NCI-H510A treated with DMSO at 0.1 percent for 48 hours (cell line): ENCODE results near the gene FBLN2.
"Not testable (repeated sequence)": the region's sequence is repeated elsewhere in the genome, so short reads cannot be mapped to it uniquely, and the experiment has no call there.

Source experiments
- DNase-seq: peaks from one replicate; lab custom pipeline; 2025; lab: John Stamatoyannopoulos, UW

Gene FBLN2

GRCh38 chr3:13548696-13549622, at the start of gene FBLN2:
TSS of gene FBLN2 (plus strand) at chr3:13549125. CDS start at chr3:13570356, 21,231 bp downstream.
- peak; percentile 42 for DNase-seq

GRCh38 chr3:13499246-13499645, 49.7 kb upstream of the FBLN2 start:
- DNase-seq = not testable (repeated sequence)

DNA sequence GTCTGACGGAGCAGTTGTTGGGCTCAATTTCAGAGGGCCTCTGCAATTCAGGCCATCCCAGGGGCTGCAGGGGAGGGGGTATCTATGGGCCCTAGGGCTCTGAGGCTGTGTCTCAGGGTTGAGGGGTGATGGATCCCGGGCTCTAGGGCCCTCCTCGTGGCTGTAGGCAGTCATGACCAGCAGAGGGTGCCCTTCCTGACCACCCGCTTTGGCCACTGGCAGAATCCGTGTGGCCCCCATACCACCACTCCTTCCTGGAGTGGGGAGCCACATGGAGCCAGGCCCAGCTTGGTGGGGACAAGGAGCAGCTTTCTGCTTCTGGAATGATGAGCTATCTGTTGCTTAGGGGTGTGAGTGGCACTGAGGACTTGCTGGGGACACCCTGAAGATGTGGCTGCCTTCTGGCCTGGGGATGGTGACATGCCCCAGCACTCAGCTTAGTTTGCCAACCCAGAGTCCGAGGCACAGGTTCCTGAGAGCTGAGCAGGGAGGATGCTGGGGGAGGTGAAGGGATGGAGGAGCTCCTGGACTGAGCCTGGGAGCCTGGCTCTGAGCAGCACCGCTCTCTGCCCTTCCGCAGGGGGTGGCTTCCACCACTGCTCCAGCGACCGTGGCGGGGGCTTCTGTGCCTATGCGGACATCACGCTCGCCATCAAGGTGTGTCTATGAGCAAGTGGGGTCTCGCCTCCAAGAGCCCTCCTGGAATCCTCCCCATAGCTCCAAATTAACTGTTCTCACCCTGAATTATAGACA, 48.6 kb upstream of the FBLN2 start:
- DNase-seq = peak; percentile 6

- no peak for DNase-seq
Measured at GRCh38 chr3:13501056-13501455, 47.9 kb upstream of the FBLN2 start.

GRCh38 chr3:13501521-13501920, 47.4 kb upstream of the FBLN2 start:
- DNase-seq = no peak

- DNase-seq = no peak
Measured at GRCh38 chr3:13501958-13502790, 46.8 kb upstream of the FBLN2 start.

GRCh38 chr3:13502791-13503060, 46.2 kb upstream of the FBLN2 start:
- no peak for DNase-seq

DNA sequence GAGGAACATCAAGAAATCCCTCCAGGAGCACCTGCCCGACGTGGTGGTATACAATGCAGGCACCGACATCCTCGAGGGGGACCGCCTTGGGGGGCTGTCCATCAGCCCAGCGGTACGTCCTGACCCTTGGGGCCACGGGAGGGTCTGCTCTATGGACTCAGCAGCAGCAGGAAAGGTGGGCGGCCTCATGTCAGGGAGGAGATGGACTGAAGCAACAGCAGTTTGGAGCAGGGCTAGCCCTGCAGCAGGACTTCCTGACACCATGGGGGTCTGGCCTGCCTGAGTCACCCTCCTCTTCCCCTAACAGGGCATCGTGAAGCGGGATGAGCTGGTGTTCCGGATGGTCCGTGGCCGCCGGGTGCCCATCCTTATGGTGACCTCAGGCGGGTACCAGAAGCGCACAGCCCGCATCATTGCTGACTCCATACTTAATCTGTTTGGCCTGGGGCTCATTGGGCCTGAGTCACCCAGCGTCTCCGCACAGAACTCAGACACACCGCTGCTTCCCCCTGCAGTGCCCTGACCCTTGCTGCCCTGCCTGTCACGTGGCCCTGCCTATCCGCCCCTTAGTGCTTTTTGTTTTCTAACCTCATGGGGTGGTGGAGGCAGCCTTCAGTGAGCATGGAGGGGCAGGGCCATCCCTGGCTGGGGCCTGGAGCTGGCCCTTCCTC, 44.6 kb upstream of the FBLN2 start:
- no peak for DNase-seq

DNA sequence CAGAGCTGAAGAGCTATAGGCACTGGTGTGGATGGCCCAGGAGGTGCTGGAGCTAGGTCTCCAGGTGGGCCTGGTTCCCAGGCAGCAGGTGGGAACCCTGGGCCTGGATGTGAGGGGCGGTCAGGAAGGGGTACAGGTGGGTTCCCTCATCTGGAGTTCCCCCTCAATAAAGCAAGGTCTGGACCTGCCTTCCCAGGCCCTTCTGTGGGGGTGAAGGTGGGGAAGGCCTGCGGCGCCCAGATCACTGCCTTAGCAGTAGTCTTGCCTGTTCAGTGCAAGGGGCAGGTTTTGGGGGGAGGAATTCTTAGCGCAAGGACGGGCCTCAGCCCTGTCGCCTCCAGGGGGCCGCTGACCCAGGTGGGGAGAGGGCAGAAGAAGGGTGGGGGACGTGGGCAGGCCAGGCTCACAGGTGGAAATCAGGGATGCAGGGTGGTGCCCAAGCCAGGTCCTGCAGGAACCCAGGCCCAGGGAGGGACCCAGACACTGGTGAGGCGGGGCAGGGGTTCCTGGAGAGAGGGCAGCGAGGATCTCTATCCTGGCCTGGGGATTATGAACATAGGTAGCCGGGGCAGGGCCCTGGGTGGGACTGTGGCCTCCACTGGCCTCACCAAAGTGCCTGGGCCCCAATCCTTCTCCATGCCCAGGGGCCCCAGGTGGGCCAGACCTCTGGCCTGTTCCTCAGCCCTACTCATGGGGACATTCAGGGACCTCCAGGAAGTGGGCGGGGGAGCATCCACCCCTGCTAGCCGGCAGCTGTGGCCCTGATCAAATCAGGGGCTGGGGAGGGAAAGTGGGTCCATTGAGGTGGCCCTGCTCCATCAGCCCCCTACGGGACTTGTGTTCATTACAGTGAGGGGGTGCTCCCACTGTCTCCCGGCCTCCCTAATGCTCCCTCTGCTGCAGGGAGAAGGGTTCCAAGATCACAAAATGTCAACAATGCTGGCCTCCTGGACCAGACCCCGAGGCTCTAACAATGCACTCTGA, 43.5 kb upstream of the FBLN2 start:
- no peak for DNase-seq

DNA sequence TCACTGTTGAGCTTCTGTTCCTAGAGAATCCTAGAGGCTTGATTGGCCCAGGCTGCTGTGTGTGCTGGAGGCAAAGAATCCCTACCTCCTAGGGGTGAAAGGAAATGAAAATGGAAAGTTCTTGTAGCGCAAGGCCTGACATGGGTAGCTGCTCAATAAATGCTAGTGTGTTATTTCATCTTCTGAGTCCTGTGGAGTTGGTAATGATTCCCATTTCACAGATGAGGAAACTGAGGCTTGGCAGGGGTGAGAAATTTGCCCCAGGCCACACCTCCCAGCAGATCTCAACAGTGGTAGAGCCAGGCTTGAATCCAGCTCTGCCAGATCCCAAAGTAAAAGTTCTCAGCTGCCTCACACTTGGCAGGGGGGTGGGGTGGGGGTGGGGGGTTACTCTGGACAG, 42.7 kb upstream of the FBLN2 start:
- DNase-seq = no peak

DNA sequence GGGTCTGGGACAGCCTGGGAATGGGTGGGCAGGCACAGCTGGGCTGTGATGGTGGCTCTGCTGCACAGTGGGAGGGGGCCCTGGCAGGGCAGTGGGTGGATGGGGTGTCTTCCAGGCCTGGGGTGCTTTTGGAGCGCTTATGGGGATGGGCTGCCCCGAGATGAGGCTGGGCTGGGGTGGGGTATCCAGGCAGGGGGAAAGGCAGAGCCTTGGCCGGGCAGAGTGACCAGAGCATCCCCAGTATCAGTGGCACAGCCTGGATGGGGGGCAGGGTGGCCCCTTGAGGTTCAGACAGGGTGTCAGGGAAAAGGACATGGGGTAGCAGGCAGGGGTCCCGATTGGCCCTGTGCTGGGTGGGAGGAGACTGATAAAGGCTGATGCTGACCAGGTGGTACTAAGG, 42.2 kb upstream of the FBLN2 start:
- DNase-seq = no peak

DNA sequence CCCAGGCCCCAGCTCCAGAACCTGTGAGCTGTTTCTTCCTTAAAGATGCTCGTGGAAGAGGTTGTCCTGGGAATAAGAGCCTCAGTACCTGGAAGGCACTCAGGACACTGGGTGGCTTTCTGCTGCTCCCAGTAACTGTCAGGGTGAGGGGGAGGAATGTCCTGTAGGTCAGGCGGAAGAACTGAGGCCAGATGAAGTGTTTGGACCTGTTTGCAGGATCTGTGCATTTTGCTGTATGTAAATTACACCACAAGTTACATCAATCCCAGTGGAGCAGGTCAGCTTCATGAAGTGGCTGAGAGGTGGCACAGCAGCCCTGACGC, 41.7 kb upstream of the FBLN2 start:
- DNase-seq = no peak

DNA sequence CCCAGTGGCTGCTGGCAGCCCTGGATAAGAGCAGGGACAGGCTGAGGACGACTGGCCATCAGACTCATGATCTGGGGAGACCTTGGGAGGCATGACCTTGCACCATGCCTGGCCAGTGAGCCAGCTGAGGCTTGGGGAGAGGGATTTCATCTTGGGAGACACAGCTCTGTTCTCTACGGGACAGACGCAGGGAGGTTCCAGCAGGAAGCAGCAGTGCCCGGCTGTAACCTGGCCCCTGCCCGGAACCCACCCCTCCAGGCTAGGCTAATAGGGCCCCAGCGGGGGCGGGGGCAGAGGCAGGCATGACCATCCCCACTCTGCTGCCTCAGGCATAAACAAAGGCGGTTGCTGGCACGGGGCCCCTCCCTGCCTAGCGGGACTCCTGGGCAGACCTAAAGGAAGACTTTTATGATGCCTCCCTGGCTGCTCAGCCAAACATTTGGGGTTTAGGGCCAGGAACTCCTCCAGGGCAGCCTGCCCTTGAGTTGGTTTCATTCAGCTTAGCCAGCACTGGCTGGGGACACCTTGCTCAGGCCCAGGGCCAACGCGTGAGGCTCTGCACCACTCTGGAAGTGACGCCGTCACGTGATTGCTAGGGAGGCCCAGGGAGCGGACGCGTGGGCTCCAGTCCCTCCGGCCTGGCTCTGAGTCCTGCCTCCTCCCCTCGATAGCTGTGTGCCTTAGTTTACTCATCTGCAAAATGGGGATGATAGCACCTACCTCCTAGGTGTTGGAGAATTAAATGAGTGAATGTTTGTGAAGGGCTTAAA, 41.2 kb upstream of the FBLN2 start:
- no peak for DNase-seq

DNA sequence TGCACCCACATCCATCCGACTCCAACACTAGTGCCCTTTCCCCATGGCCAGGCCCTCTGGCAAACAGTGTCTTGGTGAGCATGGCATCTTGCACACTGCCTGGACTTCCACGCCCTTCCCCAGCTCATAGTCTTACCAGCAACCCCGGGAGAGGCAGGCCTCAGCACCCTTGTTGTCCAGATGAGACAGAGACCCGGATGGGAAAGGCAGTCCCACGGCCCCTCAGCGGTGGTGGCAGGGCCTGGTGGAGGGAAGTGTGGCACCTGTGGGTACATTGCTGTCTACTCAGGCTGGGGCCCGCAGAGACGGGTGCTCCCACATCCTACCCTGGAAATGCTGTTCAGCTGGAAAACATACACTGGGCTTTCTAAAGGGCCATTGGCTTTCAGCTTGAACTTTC, 40.4 kb upstream of the FBLN2 start:
- peak; percentile 55 for DNase-seq

DNA sequence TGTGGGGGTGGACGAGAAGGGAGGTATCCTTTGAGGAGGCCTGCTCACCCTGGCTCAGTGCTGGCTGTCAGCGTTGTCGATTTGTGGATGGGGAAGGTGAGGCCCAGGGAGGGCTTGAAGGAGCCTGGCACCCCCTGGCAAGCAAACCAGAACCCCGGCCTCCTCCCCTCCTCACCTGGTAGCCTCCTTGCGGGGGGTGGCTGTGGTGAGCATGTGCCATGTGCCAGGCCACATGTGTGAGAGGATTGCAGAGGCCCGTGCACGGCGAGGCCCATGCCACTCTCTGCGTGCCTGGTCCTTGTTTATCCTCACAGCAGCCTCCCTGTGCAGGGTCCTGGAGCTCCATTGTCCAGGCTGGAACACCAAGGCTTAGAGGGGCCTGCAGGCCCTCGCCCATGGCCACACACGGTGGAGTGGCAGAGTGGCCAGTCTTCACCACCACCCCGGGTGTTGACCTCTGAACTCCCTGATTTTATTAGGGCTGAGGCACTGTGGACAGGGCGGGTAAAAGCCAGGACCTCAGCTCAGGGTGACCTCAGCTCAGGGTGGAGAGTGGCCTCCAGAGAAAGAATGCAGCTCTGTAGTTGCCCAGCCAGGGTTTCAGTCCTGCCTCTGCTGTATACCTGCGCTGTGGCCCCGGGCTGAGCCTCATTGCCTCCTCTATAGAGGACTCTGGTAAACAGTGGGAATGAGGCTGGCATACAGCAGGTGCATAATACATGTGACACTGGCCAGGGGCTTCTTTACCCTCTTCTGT, 39.7 kb upstream of the FBLN2 start:
- no peak for DNase-seq

GRCh38 chr3:13509816-13510192, 39.1 kb upstream of the FBLN2 start:
- DNase-seq = no peak

DNA sequence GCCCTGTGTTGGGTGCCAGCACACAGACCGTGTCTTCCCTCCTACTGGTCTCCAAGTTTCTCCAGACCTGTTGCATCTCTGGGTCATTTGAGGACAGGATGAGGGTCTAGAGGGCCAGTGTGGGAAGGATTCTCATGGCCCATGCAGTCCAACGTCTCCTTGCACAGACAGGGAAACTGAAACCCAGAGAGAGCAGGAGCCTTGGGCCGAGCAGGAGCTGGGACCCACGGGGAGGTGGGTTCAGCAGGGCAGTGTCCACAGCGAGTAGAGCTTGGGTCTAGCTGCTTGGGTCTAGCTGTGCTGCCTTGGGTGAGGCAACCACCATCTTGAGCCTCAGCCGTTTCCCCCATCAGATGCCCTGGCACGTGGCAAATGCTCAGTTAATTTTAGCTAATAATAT, 36.5 kb upstream of the FBLN2 start:
- no peak for DNase-seq

DNA sequence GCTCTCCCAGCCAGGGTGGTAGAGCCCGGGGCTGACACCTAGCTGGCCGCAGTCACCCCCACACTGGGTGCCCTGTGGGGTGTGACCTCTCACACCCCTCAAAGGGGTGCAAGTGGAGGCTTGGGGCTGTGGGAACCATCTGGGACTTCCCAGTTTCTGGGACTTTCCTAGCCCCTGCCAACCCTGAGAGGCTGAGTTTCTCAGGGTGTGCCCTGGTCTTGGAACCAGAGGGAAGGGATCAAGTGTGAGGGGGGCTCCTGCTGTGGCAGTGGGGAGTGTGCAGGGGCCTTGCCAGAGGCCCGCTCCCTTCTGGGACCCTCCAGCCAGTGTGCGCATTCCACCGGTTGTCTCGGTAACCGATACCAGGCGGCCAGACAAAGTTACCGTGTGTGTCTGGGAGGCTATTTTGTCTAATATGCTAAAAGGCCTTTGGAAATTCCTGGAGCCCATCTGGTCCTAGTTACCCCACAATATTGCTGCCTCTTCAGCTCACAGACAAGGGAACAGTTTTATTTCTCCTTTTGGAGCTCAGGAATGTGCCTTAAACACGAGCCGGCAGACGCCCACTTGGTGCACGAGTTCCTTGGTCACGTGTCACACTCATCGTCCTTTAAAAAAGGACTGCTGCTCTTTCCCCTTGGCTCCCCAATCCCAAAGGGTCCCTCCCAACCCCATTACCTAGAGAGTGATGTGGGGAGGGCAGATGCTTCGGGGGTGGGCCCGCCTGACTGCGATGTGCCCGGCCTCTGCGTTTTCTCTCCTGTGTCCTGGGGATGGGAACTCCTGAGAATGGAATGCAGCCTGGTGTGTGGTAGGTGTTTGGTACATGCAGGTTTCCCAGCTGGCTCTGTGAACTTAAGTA, 35.6 kb upstream of the FBLN2 start:
- no peak for DNase-seq
